ENCODE results near the gene PALMD.

Gene PALMD

DNA sequence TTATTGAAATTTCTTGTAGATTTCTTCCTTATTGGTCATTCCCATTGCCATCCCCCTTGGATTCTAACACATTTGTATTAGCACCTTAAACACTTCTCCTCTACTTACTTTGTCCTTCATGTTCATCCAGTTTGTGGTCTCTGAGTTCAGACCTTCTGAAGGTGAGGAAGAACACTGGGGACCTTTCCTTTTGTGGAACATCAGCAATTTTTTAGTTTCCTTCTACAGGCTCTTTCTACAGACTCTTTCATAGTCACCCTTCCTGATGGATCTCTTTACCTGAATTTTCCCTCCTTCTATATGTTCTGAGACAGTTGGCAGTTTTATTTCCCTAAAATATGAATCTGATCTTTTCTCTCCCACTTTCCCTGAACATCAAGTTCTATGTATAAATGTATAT, 4.4 kb upstream of the PALMD start:
- Histone ChIP-seq H3K4me1 (peaks cover 0 to 8% (median 0%) of the 10 kb centered on the region in 4 donors), H3K27me3 (no peaks in the 10 kb centered on the region), H3K27ac (no peak overlapping the region), H3K36me3 (no peaks in the 10 kb centered on the region), H3K9me3 (no peaks in the 10 kb centered on the region), H3K4me3 (no peak overlapping the region)
- intact Hi-C loops (cut with DNase I; ENCODE audit: low total_unique reads) = no loop called here
- DNase-seq = no peak
- TF ChIP-seq, protein P1, sequence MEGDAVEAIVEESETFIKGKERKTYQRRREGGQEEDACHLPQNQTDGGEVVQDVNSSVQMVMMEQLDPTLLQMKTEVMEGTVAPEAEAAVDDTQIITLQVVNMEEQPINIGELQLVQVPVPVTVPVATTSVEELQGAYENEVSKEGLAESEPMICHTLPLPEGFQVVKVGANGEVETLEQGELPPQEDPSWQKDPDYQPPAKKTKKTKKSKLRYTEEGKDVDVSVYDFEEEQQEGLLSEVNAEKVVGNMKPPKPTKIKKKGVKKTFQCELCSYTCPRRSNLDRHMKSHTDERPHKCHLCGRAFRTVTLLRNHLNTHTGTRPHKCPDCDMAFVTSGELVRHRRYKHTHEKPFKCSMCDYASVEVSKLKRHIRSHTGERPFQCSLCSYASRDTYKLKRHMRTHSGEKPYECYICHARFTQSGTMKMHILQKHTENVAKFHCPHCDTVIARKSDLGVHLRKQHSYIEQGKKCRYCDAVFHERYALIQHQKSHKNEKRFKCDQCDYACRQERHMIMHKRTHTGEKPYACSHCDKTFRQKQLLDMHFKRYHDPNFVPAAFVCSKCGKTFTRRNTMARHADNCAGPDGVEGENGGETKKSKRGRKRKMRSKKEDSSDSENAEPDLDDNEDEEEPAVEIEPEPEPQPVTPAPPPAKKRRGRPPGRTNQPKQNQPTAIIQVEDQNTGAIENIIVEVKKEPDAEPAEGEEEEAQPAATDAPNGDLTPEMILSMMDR (IDR thresholded peaks at IDR 0.05) = no peak

GRCh38 chr1:99642053-99642452, 3.9 kb upstream of the PALMD start:
- no peaks in the 10 kb centered on the region for H3K27me3 ChIP-seq
- peaks cover 0 to 8% (median 0%) of the 10 kb centered on the region in 4 donors for H3K4me1 ChIP-seq
- H3K36me3 ChIP-seq = no peaks in the 10 kb centered on the region
- DNase-seq = no peak
- intact Hi-C loops (cut with DNase I; ENCODE audit: low total_unique reads) = no loop called here
- TF ChIP-seq, protein P1 (IDR thresholded peaks at IDR 0.05) = no peak
- no peak overlapping the region for H3K27ac ChIP-seq
- H3K4me3 ChIP-seq = no peak overlapping the region
- no peaks in the 10 kb centered on the region for H3K9me3 ChIP-seq

DNA sequence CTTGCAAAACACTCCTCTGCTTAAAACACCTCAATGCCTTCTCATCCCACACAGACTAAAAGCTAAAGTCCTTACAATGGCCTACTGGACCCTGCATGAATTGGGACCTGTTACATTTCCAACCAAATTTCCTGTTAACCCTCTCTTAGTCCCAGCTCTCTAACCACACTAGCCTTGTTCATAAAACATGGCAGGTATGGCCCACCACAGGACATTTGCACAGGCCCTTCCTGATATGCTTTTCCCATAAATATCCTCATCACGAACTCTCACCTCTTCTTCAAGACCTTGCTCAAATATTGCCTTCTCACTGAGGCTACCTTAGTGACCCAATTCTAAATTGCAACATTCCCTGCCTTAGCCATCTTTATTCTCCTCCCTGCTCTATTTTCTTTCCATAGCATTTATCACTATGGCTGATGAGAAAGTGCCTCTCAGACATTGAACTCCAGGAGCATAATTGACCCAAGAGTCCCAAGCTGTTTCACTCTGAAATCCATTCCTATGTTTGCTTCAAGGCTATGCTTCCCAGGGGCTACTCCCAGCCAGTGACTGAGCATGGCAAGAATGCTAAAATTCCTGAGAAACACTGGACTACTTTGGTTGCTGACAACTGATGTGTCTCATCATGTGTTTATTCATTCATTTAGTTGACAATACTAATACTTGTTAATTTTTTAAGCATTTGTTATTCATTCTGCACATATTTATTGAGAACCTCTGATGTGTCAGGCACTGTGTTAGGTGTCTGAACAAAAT, 2.7 kb upstream of the PALMD start:
- DNase-seq = no peak
- Histone ChIP-seq H3K4me3 (no peak overlapping the region), H3K27ac (no peak overlapping the region), H3K36me3 (no peaks in the 10 kb centered on the region), H3K9me3 (no peaks in the 10 kb centered on the region), H3K4me1 (peaks cover 0 to 13% (median 0%) of the 10 kb centered on the region in 4 donors), H3K27me3 (no peaks in the 10 kb centered on the region)
- TF ChIP-seq, protein P1 (IDR thresholded peaks at IDR 0.05) = no peak
- intact Hi-C loops (cut with DNase I; ENCODE audit: low total_unique reads) = no loop called here

- Histone ChIP-seq H3K27ac (no peak overlapping the region), H3K9me3 (no peaks in the 10 kb centered on the region), H3K4me1 (peaks cover 0 to 13% (median 0%) of the 10 kb centered on the region in 4 donors), H3K4me3 (no peak overlapping the region), H3K36me3 (no peaks in the 10 kb centered on the region), H3K27me3 (no peaks in the 10 kb centered on the region)
- intact Hi-C loops (cut with DNase I; ENCODE audit: low total_unique reads) = no loop called here
- no peak for DNase-seq
- TF ChIP-seq, protein P1 (IDR thresholded peaks at IDR 0.05) = no peak
These were observed 1.5 kb upstream of the PALMD start for GRCh38 chr1:99644279-99645004.

DNA sequence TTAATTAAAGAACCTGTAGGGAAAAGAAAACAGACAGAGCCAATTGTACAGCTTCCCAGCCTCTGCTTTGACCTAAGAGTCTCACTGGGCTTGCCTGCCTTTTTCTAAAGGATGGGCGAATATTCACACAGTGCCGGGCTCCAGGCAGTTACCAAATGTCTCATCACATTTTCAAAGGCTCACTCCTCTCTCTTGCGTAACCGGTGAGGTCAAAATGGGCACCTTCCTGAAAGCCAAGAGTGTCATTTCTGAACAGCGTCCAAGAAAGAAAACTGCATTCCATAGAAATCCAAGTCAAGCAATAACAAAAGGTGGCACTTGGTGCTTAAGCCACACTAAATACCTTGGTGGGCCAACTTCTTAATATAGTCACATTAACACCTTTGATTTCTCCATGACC, 710 bp upstream of the PALMD start:
- Histone ChIP-seq H3K27me3 (no peaks in the 10 kb centered on the region), H3K4me1 (peaks cover 0 to 13% (median 0%) of the 10 kb centered on the region in 4 donors), H3K4me3 (peak overlapping the region in 1 of 2 donors; percentile 29), H3K27ac (no peak overlapping the region), H3K36me3 (no peaks in the 10 kb centered on the region), H3K9me3 (no peaks in the 10 kb centered on the region)
- TF ChIP-seq, protein P1 (IDR thresholded peaks at IDR 0.05) = no peak
- intact Hi-C loops (cut with DNase I; ENCODE audit: low total_unique reads) = no loop called here
- peak in 1 of 2 donors; percentile 38 for DNase-seq

All from tibial artery (tissue), 4 donors.